Left lung (tissue), 10 donors: ENCODE data around the gene OR8H1. TPM values are rescaled to one million over a fixed set of nuclear protein-coding genes. Genes with fewer than 3 reads are reported as not detected.

Source experiments
- ATAC-seq: fragments of 200-7000 bp; cut with Tn5 transposase; one replicate; pipeline ENCODE4 v1.9.1; 2020; ENCODE audit warnings: moderate library complexity
- DNase-seq, 4 donors: peaks; one replicate each; pipeline ENCODE4 v3.0.0-alpha.2; 2013 to 2020
- H3K27ac ChIP-seq, 2 donors: fragments of 200-600 bp; sonication (generic) in 1 of 2; one replicate each; pipeline versions ENCODE4 v1.5.0 to v1.8.0; 2020 to 2021
- H3K27me3 ChIP-seq, 2 donors: fragments of 200-600 bp; sonication (generic) in 1 of 2; one replicate each; pipeline versions ENCODE4 v1.5.0 to v1.8.0; 2020 to 2021
- H3K36me3 ChIP-seq, 2 donors: fragments of 200-600 bp; sonication (generic) in 1 of 2; one replicate each; pipeline versions ENCODE4 v1.5.0 to v1.8.0; 2020 to 2021
- H3K4me1 ChIP-seq, 2 donors: fragments of 200-600 bp; one replicate each; pipeline ENCODE4 v1.8.0; 2021
- H3K4me3 ChIP-seq, 2 donors: fragments of 200-600 bp; sonication (generic) in 1 of 2; one replicate each; pipeline versions ENCODE4 v1.5.0 to v1.8.0; 2020 to 2021; ENCODE audit warnings: mild to moderate bottlenecking in 1 of 2
- H3K9me3 ChIP-seq, 2 donors: fragments of 200-600 bp; sonication (generic) in 1 of 2; one replicate each; pipeline versions ENCODE4 v1.5.0 to v1.8.0; 2020 to 2021
- intact Hi-C, 2 donors: fragments of 100-400 bp; cut with DNase I; formaldehyde crosslinking; loops; one replicate each; pipeline versions ENCODE4 v1.11.2 to v1.14.2; 2022
- polyA plus RNA-seq, 6 donors: library from polyadenylated mRNA; unstranded; fragments of 120-200 nt; gene quantifications; one replicate each; pipeline ENCODE4 v1.2.1, GENCODE V29; 2013; ENCODE audit not compliant: insufficient read length in 6 of 6
- total RNA-seq, 2 donors: library from RNA; stranded (reverse); fragmentation: NEBNext Ultra II Directional; extraction: Animal tissue kit (Norgen Biotek cat#: 25700); gene quantifications; one replicate each; pipeline ENCODE4 v1.2.1, GENCODE V29; 2021
- TF ChIP-seq, protein P1 (sequence below), 2 donors: fragments of 200-600 bp; sonication (generic) in 1 of 2; IDR thresholded peaks; one replicate each; pipeline versions ENCODE4 v1.5.0 to v1.8.0; 2021; ENCODE audit warnings: antibody characterized with exemption in 2 of 2
- donor health status: DM: no; HTN: yes; CAD: no.
- donor health status: DM: no; HTN: no; CAD: no.

Gene OR8H1
- total and polyA plus RNA-seq, 8 donors, result 0.04 to 0.06 TPM; not detected in 6

DNA sequence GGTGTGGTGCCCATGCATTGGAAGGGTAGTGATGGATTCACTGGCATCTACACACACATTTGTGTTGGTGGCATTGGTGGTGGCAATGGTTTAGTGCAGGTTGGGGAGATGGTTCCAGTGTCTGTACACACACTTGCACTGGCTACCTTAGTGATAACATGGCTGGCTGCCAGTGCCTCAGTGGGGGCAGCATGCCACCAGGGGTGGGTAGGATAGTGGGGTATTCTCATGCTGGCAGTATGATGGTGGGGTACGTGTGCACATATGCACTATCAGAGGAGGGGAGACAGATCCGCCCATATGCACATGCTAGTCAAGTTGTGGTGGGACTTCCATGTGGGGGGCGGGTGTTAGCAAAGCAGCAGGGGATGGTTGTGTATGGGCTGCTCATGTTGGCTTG, 15.8 kb upstream of the OR8H1 start:
- TF ChIP-seq, protein P1, sequence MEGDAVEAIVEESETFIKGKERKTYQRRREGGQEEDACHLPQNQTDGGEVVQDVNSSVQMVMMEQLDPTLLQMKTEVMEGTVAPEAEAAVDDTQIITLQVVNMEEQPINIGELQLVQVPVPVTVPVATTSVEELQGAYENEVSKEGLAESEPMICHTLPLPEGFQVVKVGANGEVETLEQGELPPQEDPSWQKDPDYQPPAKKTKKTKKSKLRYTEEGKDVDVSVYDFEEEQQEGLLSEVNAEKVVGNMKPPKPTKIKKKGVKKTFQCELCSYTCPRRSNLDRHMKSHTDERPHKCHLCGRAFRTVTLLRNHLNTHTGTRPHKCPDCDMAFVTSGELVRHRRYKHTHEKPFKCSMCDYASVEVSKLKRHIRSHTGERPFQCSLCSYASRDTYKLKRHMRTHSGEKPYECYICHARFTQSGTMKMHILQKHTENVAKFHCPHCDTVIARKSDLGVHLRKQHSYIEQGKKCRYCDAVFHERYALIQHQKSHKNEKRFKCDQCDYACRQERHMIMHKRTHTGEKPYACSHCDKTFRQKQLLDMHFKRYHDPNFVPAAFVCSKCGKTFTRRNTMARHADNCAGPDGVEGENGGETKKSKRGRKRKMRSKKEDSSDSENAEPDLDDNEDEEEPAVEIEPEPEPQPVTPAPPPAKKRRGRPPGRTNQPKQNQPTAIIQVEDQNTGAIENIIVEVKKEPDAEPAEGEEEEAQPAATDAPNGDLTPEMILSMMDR (IDR thresholded peaks at IDR 0.05), result no peak
- intact Hi-C loops, result no loop called here
- ATAC-seq, result no peak
- no peak for DNase-seq
- H3K9me3 ChIP-seq, result peaks cover 0 to 16% of the 10 kb centered on the region in 2 donors
- no peaks in the 10 kb centered on the region for H3K27me3 ChIP-seq
- H3K4me3 ChIP-seq, result no peak overlapping the region
- no peaks in the 10 kb centered on the region for H3K36me3 ChIP-seq
- no peak overlapping the region for H3K27ac ChIP-seq
- H3K4me1 ChIP-seq, result no peaks in the 10 kb centered on the region

DNA sequence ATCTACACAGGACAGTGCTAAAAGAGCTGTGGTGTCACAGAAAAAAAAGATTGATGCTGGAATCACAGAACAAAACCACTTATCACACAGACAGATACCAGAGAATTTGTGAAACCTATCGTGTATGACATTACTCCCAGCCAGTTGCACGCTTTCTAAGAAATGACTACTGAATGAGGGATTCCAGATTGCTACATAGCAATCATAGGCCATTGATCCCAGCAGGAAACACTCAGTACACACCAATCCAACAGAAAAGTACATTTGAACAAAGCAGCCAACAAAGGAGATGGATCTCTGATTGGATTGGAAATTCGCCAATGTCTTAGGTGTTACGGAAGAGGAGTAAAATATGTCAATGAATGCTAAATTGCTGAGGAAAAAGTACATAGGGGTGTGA, 4.8 kb upstream of the OR8H1 start:
- DNase-seq (no peak), ATAC-seq (no peak)
- H3K27me3 ChIP-seq, result no peaks in the 10 kb centered on the region
- no peak overlapping the region for H3K4me3 ChIP-seq
- TF ChIP-seq, protein P1 (IDR thresholded peaks at IDR 0.05), result no peak
- H3K36me3 ChIP-seq, result no peaks in the 10 kb centered on the region
- H3K27ac ChIP-seq, result no peak overlapping the region
- intact Hi-C loops, result no loop called here
- H3K4me1 ChIP-seq, result no peaks in the 10 kb centered on the region
- no peaks in the 10 kb centered on the region for H3K9me3 ChIP-seq

DNA sequence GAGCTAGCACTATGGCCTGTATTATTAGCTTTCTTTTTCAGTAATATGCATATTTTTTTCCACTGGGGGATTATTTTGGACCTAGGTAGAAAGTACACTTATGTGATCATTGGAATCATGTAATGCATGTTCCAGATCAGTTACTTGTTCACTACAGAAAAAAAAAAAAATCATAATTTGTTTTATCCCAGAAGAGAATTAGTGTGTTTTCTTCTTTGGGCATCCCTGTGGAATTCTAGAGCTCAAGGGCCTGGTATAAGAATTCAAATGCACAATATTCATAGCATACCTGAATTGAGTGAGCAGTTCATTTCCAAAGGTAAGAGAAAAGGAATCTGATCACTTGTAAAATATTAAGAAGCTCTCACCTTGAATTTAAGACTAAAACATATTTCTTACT, 18.2 kb downstream of the OR8H1 start, which contains the start of gene OR5T1:
TSS of gene OR5T1 (plus strand) at position 301 of the 400 bp plus-strand sequence. CDS start 1,485 bp downstream, outside the sequence.
- Histone ChIP-seq H3K4me3 (no peak within 1 kb of the TSS), H3K27me3 (no peaks in the 10 kb centered on the region), H3K4me1 (no peaks in the 10 kb centered on the region), H3K9me3 (peaks cover 0 to 16% of the 10 kb centered on the region in 2 donors), H3K27ac (no peak within 1 kb of the TSS), H3K36me3 (no peaks in the 10 kb centered on the region)
- no peak for ATAC-seq
- intact Hi-C loops, result no loop called here
- DNase-seq, result no peak
- TF ChIP-seq, protein P1 (IDR thresholded peaks at IDR 0.05), result no peak

DNA sequence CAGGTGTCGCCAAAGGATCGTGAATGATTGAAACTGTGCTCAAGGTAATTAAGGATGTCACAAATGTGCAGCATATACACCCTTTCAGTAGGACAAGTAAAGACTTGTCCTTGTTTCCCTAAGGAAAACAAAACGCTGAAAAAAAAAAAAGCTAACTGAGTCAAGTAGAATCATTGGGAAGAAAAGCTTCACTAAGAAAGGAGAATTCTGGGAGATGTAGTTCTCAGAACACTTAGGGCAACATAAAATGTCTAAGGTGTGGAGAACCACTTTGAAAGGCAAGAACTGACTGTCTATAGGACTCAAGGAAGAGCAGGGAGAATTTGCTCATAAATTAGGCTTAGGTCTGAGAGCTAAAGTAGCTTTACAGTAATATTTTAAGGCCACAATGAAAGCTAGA, 21.0 kb downstream of the OR8H1 start:
- TF ChIP-seq, protein P1 (IDR thresholded peaks at IDR 0.05), result no peak
- H3K9me3 ChIP-seq, result peaks cover 0 to 18% of the 10 kb centered on the region in 2 donors
- no peaks in the 10 kb centered on the region for H3K27me3 ChIP-seq

DNA sequence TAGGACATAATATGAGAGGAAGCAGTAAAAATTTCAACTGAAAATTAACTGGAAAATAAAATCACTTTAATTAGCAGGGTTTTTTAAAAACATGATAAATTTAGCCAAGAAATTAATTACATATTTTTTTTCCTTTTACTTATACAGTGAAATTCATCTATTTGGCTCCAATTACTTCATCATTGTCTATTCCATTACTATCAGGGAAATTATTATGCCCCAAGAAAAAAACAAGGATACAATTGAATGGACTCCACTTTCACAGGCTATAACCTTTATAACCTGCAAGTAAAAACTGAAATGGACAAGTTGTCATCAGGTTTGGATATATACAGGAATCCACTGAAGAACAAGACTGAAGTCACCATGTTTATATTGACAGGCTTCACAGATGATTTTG, 40.1 kb downstream of the OR8H1 start, which contains the start of gene OR5T3:
TSS of gene OR5T3 (plus strand) at position 301 of the 400 bp plus-strand sequence. CDS start at position 301, 0 bp downstream.
- TF ChIP-seq, protein P1 (IDR thresholded peaks at IDR 0.05), result no peak
- H3K27me3 ChIP-seq, result no peaks in the 10 kb centered on the region
- no peak within 1 kb of the TSS for H3K4me3 ChIP-seq
- no peaks in the 10 kb centered on the region for H3K36me3 ChIP-seq
- intact Hi-C loops, result no loop called here
- H3K4me1 ChIP-seq, result no peaks in the 10 kb centered on the region
- DNase-seq (no peak), ATAC-seq (no peak)
- no peak within 1 kb of the TSS for H3K27ac ChIP-seq
- peaks cover 0 to 9% of the 10 kb centered on the region in 2 donors for H3K9me3 ChIP-seq

More for the DNA sequence above, 21.0 kb downstream of the OR8H1 start:
- DNase-seq (no peak), ATAC-seq (no peak)
- Histone ChIP-seq H3K27ac (no peak overlapping the region), H3K36me3 (no peaks in the 10 kb centered on the region), H3K4me3 (no peak overlapping the region), H3K4me1 (no peaks in the 10 kb centered on the region)
- intact Hi-C loops, result no loop called here

Other genes with a start within 250 kb of the OR8H1 start
- not detected for gene OR8I2, start 198.9 kb downstream of the OR8H1 start, total RNA-seq
- not detected for gene OR8I2, start 198.9 kb downstream of the OR8H1 start, polyA plus RNA-seq
- not detected for gene OR8H2, start 188.6 kb downstream of the OR8H1 start, total RNA-seq
- gene OR8H2, start 188.6 kb downstream of the OR8H1 start, polyA plus RNA-seq, result under 1 TPM in 3 of 6 donors, not detected in 3; 0.04 to 0.07 (median 0.06) TPM
- gene OR8H3, start 169.9 kb downstream of the OR8H1 start, total RNA-seq, result not detected
- not detected for gene OR8H3, start 169.9 kb downstream of the OR8H1 start, polyA plus RNA-seq
- gene OR8J3, start 152.1 kb downstream of the OR8H1 start, total RNA-seq, result not detected
- gene OR8J3, start 152.1 kb downstream of the OR8H1 start, polyA plus RNA-seq, result not detected
- gene OR8K5, start 131.9 kb downstream of the OR8H1 start, total RNA-seq, result not detected
- not detected for gene OR8K5, start 131.9 kb downstream of the OR8H1 start, polyA plus RNA-seq
- gene OR5J2, start 115.6 kb downstream of the OR8H1 start, total RNA-seq, result not detected
- gene OR5J2, start 115.6 kb downstream of the OR8H1 start, polyA plus RNA-seq, result not detected
- not detected for gene OR5T2, start 58.0 kb downstream of the OR8H1 start, total RNA-seq
- not detected for gene OR5T2, start 58.0 kb downstream of the OR8H1 start, polyA plus RNA-seq
- gene OR5T3, start 40.0 kb downstream of the OR8H1 start, total RNA-seq, result not detected
- gene OR5T3, start 40.0 kb downstream of the OR8H1 start, polyA plus RNA-seq, result not detected
- not detected for gene OR5T1, start 18.1 kb downstream of the OR8H1 start, total RNA-seq
- not detected for gene OR5T1, start 18.1 kb downstream of the OR8H1 start, polyA plus RNA-seq
- gene OR8K3, start 22.9 kb upstream of the OR8H1 start, total RNA-seq, result not detected
- not detected for gene OR8K3, start 22.9 kb upstream of the OR8H1 start, polyA plus RNA-seq
- not detected for gene OR8K1, start 53.8 kb upstream of the OR8H1 start, total RNA-seq
- gene OR8K1, start 53.8 kb upstream of the OR8H1 start, polyA plus RNA-seq, result not detected
- not detected for gene OR8J1, start 62.0 kb upstream of the OR8H1 start, total RNA-seq
- gene OR8J1, start 62.0 kb upstream of the OR8H1 start, polyA plus RNA-seq, result not detected
- not detected for gene OR8U1, start 83.4 kb upstream of the OR8H1 start, total RNA-seq
- not detected for gene OR8U1, start 83.4 kb upstream of the OR8H1 start, polyA plus RNA-seq
- not detected for gene OR5AL1, start 120.4 kb upstream of the OR8H1 start, total RNA-seq
- not detected for gene OR5AL1, start 120.4 kb upstream of the OR8H1 start, polyA plus RNA-seq
- not detected for gene OR5M3, start 181.1 kb upstream of the OR8H1 start, total RNA-seq
- gene OR5M3, start 181.1 kb upstream of the OR8H1 start, polyA plus RNA-seq, result not detected
- gene OR5M8, start 199.1 kb upstream of the OR8H1 start, total RNA-seq, result not detected
- gene OR5M8, start 199.1 kb upstream of the OR8H1 start, polyA plus RNA-seq, result not detected